Measurements from ENCODE around the gene SEPTIN7. TPM values are rescaled to one million over a fixed set of nuclear protein-coding genes. Genes with fewer than 3 reads are reported as not detected.

SEPTIN7 gene
- total and polyA plus RNA-seq, 2 experiments from 2014 or later: 280 to 347 TPM

DNA sequence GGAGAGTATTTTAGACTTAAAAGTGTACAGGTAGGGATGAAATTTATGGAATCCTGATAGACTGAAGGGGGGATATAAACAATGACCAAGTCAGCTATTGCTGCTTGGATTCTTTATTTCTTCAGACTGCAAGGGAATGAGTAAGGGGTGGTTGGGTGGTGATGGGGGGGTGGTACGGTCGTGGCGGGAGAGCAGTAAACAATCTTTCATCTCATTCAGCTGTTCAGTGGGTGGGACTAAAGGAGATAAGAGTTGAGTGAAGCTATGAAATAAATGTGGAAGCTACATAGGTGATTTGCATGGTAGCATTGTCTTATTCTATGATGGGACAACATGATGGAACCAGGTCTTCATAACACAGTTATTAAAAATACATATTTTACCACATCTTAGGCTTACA is 1.8 kb downstream of the SEPTIN7 start:
- Histone ChIP-seq H3K27ac (peak overlapping the region; percentile 94), H3K4me1 (ENCODE audit: insufficient read depth) (peaks cover 27% of the 10 kb centered on the region), H3K9me2 (replicated peaks; ENCODE audit: insufficient read depth) (no peaks in the 10 kb centered on the region), H4K20me1 (ENCODE audit: insufficient read depth, poor library complexity, severe bottlenecking) (peaks cover 51% of the 10 kb centered on the region), H2AFZ (no peak overlapping the region), H3K79me2 (peaks cover 69% of the 10 kb centered on the region), H3K27me3 (no peaks in the 10 kb centered on the region), H3K4me2 (peak overlapping the region; percentile 84), H3K4me3 (peak overlapping the region; percentile 62), H3K9me3 (ENCODE audit: low read depth) (no peaks in the 10 kb centered on the region), H3K36me3 (replicated peaks; ENCODE audit: insufficient read depth, low read depth) (no peaks in the 10 kb centered on the region)
- 0% methylated on average over 3 of the region's 3 CpGs for whole genome bisulfite sequencing (ENCODE audit: low lambda C conversion rate, missing lambda C conversion rate)
- TF ChIP-seq, protein P1, sequence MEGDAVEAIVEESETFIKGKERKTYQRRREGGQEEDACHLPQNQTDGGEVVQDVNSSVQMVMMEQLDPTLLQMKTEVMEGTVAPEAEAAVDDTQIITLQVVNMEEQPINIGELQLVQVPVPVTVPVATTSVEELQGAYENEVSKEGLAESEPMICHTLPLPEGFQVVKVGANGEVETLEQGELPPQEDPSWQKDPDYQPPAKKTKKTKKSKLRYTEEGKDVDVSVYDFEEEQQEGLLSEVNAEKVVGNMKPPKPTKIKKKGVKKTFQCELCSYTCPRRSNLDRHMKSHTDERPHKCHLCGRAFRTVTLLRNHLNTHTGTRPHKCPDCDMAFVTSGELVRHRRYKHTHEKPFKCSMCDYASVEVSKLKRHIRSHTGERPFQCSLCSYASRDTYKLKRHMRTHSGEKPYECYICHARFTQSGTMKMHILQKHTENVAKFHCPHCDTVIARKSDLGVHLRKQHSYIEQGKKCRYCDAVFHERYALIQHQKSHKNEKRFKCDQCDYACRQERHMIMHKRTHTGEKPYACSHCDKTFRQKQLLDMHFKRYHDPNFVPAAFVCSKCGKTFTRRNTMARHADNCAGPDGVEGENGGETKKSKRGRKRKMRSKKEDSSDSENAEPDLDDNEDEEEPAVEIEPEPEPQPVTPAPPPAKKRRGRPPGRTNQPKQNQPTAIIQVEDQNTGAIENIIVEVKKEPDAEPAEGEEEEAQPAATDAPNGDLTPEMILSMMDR (IDR thresholded peaks at IDR 0.05; ENCODE audit: poor library complexity): no peak
- no peak for TF ChIP-seq EZH2phosphoT487 (IDR thresholded peaks at IDR 0.05; ENCODE audit: low read depth, severe bottlenecking, unreplicated experiment)
- TF ChIP-seq EZH2 (IDR thresholded peaks at IDR 0.05; ENCODE audit: borderline replicate concordance): no peak
- no peak for DNase-seq (ENCODE audit: low spot score)

- TF ChIP-seq EZH2 (IDR thresholded peaks at IDR 0.05; ENCODE audit: borderline replicate concordance) (no peak), EZH2phosphoT487 (IDR thresholded peaks at IDR 0.05; ENCODE audit: low read depth, severe bottlenecking, unreplicated experiment) (no peak)
- TF ChIP-seq, protein P1 (IDR thresholded peaks at IDR 0.05; ENCODE audit: poor library complexity): no peak
- Histone ChIP-seq H3K79me2 (peaks cover 74% of the 10 kb centered on the region), H3K9me2 (replicated peaks; ENCODE audit: insufficient read depth) (no peaks in the 10 kb centered on the region), H3K9me3 (ENCODE audit: low read depth) (no peaks in the 10 kb centered on the region), H3K36me3 (replicated peaks; ENCODE audit: insufficient read depth, low read depth) (no peaks in the 10 kb centered on the region), H2AFZ (no peak overlapping the region), H3K4me3 (no peak overlapping the region), H3K27me3 (no peaks in the 10 kb centered on the region), H4K20me1 (ENCODE audit: insufficient read depth, poor library complexity, severe bottlenecking) (peaks cover 68% of the 10 kb centered on the region), H3K4me1 (ENCODE audit: insufficient read depth) (peaks cover 22% of the 10 kb centered on the region), H3K27ac (peak overlapping the region; percentile 7), H3K4me2 (peak overlapping the region; percentile 84)
- no peak for DNase-seq (ENCODE audit: low spot score)
- WGBS (ENCODE audit: low lambda C conversion rate, missing lambda C conversion rate): 91% methylated on average over 10 of the region's 10 CpGs
Measured at GRCh38 chr7:35804231-35804970, 3.5 kb downstream of the SEPTIN7 start.

DNA sequence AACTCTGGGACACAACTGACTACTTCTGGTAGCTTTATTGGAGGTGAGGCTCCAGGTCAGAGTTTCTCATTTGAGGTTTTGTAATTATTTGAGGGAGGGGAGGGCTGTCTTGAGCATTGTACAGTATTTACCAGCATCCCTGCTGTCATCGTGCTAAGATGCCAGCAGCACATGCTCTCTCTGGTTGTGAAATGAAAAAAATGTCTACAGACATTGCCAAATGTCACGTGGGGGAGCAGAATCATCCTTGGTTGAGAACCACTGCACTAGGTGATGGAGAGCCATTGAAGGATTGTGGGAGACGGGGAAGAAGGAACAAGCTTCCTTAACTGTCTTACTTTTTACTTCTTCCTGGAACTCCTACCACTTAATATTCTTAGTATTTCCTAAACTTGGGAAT is 5.0 kb downstream of the SEPTIN7 start:
- DNase-seq (ENCODE audit: low spot score): no peak
- 74% methylated on average over 3 of the region's 3 CpGs for WGBS (ENCODE audit: low lambda C conversion rate, missing lambda C conversion rate)
- no peak overlapping the region for H3K4me2 ChIP-seq
- H4K20me1 ChIP-seq (ENCODE audit: insufficient read depth, poor library complexity, severe bottlenecking): peaks cover 78% of the 10 kb centered on the region
- no peak overlapping the region for H2AFZ ChIP-seq
- H3K9me3 ChIP-seq (ENCODE audit: low read depth): no peaks in the 10 kb centered on the region
- no peak overlapping the region for H3K4me3 ChIP-seq
- no peak overlapping the region for H3K27ac ChIP-seq
- peaks cover 89% of the 10 kb centered on the region for H3K79me2 ChIP-seq
- no peaks in the 10 kb centered on the region for H3K36me3 ChIP-seq (replicated peaks; ENCODE audit: insufficient read depth, low read depth)
- peaks cover 20% of the 10 kb centered on the region for H3K4me1 ChIP-seq (ENCODE audit: insufficient read depth)
- TF ChIP-seq, protein P1 (IDR thresholded peaks at IDR 0.05; ENCODE audit: poor library complexity): no peak
- TF ChIP-seq EZH2phosphoT487 (IDR thresholded peaks at IDR 0.05; ENCODE audit: low read depth, severe bottlenecking, unreplicated experiment): no peak
- no peak for TF ChIP-seq EZH2 (IDR thresholded peaks at IDR 0.05; ENCODE audit: borderline replicate concordance)
- no peaks in the 10 kb centered on the region for H3K27me3 ChIP-seq
- H3K9me2 ChIP-seq (replicated peaks; ENCODE audit: insufficient read depth): no peaks in the 10 kb centered on the region

Data from hepatocyte (in vitro differentiated cells).